ENCODE results near the gene NCK1. TPM values are rescaled to one million over a fixed set of nuclear protein-coding genes. Genes with fewer than 3 reads are reported as not detected.

The NCK1 gene
- total and polyA plus RNA-seq, 2 of the 13 experiments (the other 11 are each of a cell fraction or from before 2014, with no cell fraction given), result 14.7 to 30.4 TPM

GRCh38 chr3:136955813-136956212 lies 93.8 kb downstream of the NCK1 start (continued):
- TF ChIP-seq ZBTB38 (CRISPR knock-in tag; IDR thresholded peaks at IDR 0.05) (no peak), FUBP1 (CRISPR knock-in tag; IDR thresholded peaks at IDR 0.05; ENCODE audit: borderline replicate concordance) (no peak), SMARCE1 (IDR thresholded peaks at IDR 0.05; ENCODE audit: borderline replicate concordance) (peak; percentile 53; the same call in 1 of the 2 replicates), ZNF44 (CRISPR knock-in tag; IDR thresholded peaks at IDR 0.05) (no peak), EHMT2 (IDR thresholded peaks at IDR 0.05; ENCODE audit: borderline replicate concordance, low read depth, low read length) (no peak), GATAD2A (CRISPR knock-in tag; IDR thresholded peaks at IDR 0.05) (peak; percentile 49; the same call in 1 of the 2 replicates), ZIK1 (CRISPR knock-in tag; IDR thresholded peaks at IDR 0.05; ENCODE audit: borderline replicate concordance, low read depth) (no peak), ZNF280B (CRISPR knock-in tag; IDR thresholded peaks at IDR 0.05; ENCODE audit: borderline replicate concordance) (no peak), MIER3 (CRISPR knock-in tag; IDR thresholded peaks at IDR 0.05; ENCODE audit: borderline replicate concordance) (0 out of 2 replicates have a peak, but pooled peaks have one; percentile 41), ZNF619 (CRISPR knock-in tag; IDR thresholded peaks at IDR 0.05) (no peak), ZNF142 (CRISPR knock-in tag; IDR thresholded peaks at IDR 0.05) (no peak), PBX3 (CRISPR knock-in tag; IDR thresholded peaks at IDR 0.05; ENCODE audit: borderline replicate concordance) (no peak), ZNF230 (CRISPR knock-in tag; IDR thresholded peaks at IDR 0.05) (no peak)
- TF ChIP-seq, protein P1, sequence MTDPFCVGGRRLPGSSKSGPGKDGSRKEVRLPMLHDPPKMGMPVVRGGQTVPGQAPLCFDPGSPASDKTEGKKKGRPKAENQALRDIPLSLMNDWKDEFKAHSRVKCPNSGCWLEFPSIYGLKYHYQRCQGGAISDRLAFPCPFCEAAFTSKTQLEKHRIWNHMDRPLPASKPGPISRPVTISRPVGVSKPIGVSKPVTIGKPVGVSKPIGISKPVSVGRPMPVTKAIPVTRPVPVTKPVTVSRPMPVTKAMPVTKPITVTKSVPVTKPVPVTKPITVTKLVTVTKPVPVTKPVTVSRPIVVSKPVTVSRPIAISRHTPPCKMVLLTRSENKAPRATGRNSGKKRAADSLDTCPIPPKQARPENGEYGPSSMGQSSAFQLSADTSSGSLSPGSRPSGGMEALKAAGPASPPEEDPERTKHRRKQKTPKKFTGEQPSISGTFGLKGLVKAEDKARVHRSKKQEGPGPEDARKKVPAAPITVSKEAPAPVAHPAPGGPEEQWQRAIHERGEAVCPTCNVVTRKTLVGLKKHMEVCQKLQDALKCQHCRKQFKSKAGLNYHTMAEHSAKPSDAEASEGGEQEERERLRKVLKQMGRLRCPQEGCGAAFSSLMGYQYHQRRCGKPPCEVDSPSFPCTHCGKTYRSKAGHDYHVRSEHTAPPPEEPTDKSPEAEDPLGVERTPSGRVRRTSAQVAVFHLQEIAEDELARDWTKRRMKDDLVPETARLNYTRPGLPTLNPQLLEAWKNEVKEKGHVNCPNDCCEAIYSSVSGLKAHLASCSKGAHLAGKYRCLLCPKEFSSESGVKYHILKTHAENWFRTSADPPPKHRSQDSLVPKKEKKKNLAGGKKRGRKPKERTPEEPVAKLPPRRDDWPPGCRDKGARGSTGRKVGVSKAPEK (CRISPR knock-in tag; IDR thresholded peaks at IDR 0.05; ENCODE audit: borderline replicate concordance), result no peak
- TF ChIP-seq, protein P2, sequence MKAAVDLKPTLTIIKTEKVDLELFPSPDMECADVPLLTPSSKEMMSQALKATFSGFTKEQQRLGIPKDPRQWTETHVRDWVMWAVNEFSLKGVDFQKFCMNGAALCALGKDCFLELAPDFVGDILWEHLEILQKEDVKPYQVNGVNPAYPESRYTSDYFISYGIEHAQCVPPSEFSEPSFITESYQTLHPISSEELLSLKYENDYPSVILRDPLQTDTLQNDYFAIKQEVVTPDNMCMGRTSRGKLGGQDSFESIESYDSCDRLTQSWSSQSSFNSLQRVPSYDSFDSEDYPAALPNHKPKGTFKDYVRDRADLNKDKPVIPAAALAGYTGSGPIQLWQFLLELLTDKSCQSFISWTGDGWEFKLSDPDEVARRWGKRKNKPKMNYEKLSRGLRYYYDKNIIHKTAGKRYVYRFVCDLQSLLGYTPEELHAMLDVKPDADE (CRISPR knock-in tag; IDR thresholded peaks at IDR 0.05), result no peak
